Measurements from ENCODE around the gene ANO5.

- TF ChIP-seq POLR2A (IDR thresholded peaks at IDR 0.05; ENCODE audit: low read depth, low read length), result no peak
- TF ChIP-seq CTCF (conservative IDR thresholded peaks at IDR 0.05; ENCODE audit: low read depth, low read length), result peak; percentile 59
- no peak for TF ChIP-seq RFX5 (IDR thresholded peaks at IDR 0.05; ENCODE audit: low read depth, low read length)
- peak; percentile 26; the same call in 1 of the 2 replicates for TF ChIP-seq SMC3 (IDR thresholded peaks at IDR 0.05; ENCODE audit: low read depth, low read length)
- peak; percentile 42 for TF ChIP-seq RAD21 (IDR thresholded peaks at IDR 0.05; ENCODE audit: low read length)
- TF ChIP-seq BHLHE40 (IDR thresholded peaks at IDR 0.05; ENCODE audit: low read depth, low read length), result no peak
- TF ChIP-seq MXI1 (IDR thresholded peaks at IDR 0.05; ENCODE audit: borderline replicate concordance, low read depth, low read length), result no peak
- TF ChIP-seq CHD1 (IDR thresholded peaks at IDR 0.05; ENCODE audit: low read depth, low read length), result no peak
- no peak for TF ChIP-seq MAFK (IDR thresholded peaks at IDR 0.05; ENCODE audit: low read depth, low read length)
- TF ChIP-seq CEBPB (IDR thresholded peaks at IDR 0.05; ENCODE audit: low read depth, low read length), result no peak
- no peak for TF ChIP-seq ELK1 (IDR thresholded peaks at IDR 0.05; ENCODE audit: borderline replicate concordance, low read depth, low read length)
- TF ChIP-seq FOS (IDR thresholded peaks at IDR 0.05; ENCODE audit: low read depth, low read length), result no peak
Measured at GRCh38 chr11:22304337-22304961, 111.6 kb downstream of the ANO5 start.

Measured in IMR-90 (cell line).